Liver (tissue), 9 donors: ENCODE measurements around the gene PISD. TPM values are rescaled to one million over a fixed set of nuclear protein-coding genes. Genes with fewer than 3 reads are reported as not detected.

Experiments used
- DNase-seq: peaks from one replicate; pipeline ENCODE4 v3.0.0-alpha.2; 2017; ENCODE audit warnings: low spot score
- H3K27ac ChIP-seq, 2 donors: one replicate each; pipeline ENCODE4 v1.7.0; 2013; ENCODE audit warnings: inconsistent platforms in 2 of 2, low read length in 2 of 2, control low read depth in 1 of 2, low read depth in 1 of 2, mild to moderate bottlenecking in 1 of 2
- H3K27me3 ChIP-seq, 4 donors: one replicate each; pipeline versions ENCODE4 v1.6.1 to v1.7.0; 2013; ENCODE audit warnings: low read length in 3 of 4, inconsistent platforms in 1 of 4, mild to moderate bottlenecking in 1 of 4, moderate library complexity in 1 of 4; ENCODE audit not compliant: control insufficient read depth in 4 of 4, insufficient read depth in 4 of 4
- H3K36me3 ChIP-seq, 4 donors: one replicate each; pipeline versions ENCODE4 v1.6.1 to v1.7.0; 2013; ENCODE audit warnings: low read length in 3 of 4, mild to moderate bottlenecking in 3 of 4, low read depth in 1 of 4, moderate library complexity in 1 of 4; ENCODE audit not compliant: control insufficient read depth in 4 of 4, insufficient read depth in 3 of 4
- H3K4me1 ChIP-seq, 4 donors: one replicate each; pipeline versions ENCODE4 v1.6.1 to v1.7.0; 2013; ENCODE audit warnings: low read length in 3 of 4, mild to moderate bottlenecking in 3 of 4, moderate library complexity in 1 of 4; ENCODE audit not compliant: control insufficient read depth in 4 of 4, insufficient read depth in 4 of 4
- H3K4me3 ChIP-seq, 3 donors: one replicate each; pipeline versions ENCODE4 v1.6.1 to v1.7.0; 2013; ENCODE audit warnings: low read length in 3 of 3, control low read depth in 1 of 3, low read depth in 1 of 3, mild to moderate bottlenecking in 1 of 3
- H3K9ac ChIP-seq, 2 donors: one replicate each; pipeline ENCODE4 v1.7.0; 2013; ENCODE audit warnings: low read length in 2 of 2, mild to moderate bottlenecking in 2 of 2, moderate library complexity in 2 of 2, control low read depth in 1 of 2, low read depth in 1 of 2
- H3K9me3 ChIP-seq, 4 donors: one replicate each; pipeline versions ENCODE4 v1.6.1 to v1.7.0; 2013; ENCODE audit warnings: low read length in 3 of 4; ENCODE audit not compliant: control insufficient read depth in 4 of 4
- EGR1 ChIP-seq, 2 donors: IDR thresholded peaks; 2 replicates each; pipeline ENCODE4 v1.6.1; 2016 to 2018; ENCODE audit warnings: antibody characterized with exemption in 2 of 2, low read depth in 2 of 2
- GABPA ChIP-seq, 2 donors: IDR thresholded peaks in 1 of 2; conservative IDR thresholded peaks in 1 of 2; 2 replicates each; pipeline ENCODE4 v1.6.1; 2016; ENCODE audit warnings: antibody characterized with exemption in 2 of 2, mild to moderate bottlenecking in 1 of 2, moderate library complexity in 1 of 2
- HNF4G ChIP-seq: IDR thresholded peaks from 2 replicates; pipeline ENCODE4 v1.6.1; 2016; ENCODE audit warnings: antibody characterized with exemption
- JUND ChIP-seq, 2 donors: IDR thresholded peaks; 2 replicates each; pipeline ENCODE4 v1.6.1; 2016; ENCODE audit warnings: antibody characterized with exemption in 2 of 2
- TAF1 ChIP-seq: conservative IDR thresholded peaks from 2 replicates; pipeline ENCODE4 v1.6.1; 2016; ENCODE audit warnings: antibody characterized with exemption, mild to moderate bottlenecking
- WGBS: extraction: QIAGEN DNeasy Blood & Tissue Kit; methylation state at CpG from one replicate; pipeline ENCODE4 v1.1.7; 2013; 5-methylcytosine and 5-hydroxymethylcytosine counted together
- polyA plus RNA-seq, 2 donors: library from polyadenylated mRNA; stranded (reverse) in 1 of 2; unstranded in 1 of 2; fragments of 200-250 nt in 1 of 2; fragments of >200 nt in 1 of 2; fragmentation: Nextera tagmentation in 1 of 2; extraction: Ambion mirVana in 1 of 2; gene quantifications; one replicate each; pipeline versions ENCODE4 v1.2.1 to v1.2.3, GENCODE V29; 2013 to 2015
- total RNA-seq, 2 donors: library from RNA; depleted of rRNA; stranded (reverse); fragments of >200 nt; gene quantifications; one replicate each; pipeline ENCODE4 v1.2.3, GENCODE V29; 2014
- TF ChIP-seq, protein P1 (sequence below): IDR thresholded peaks from 2 replicates; pipeline ENCODE4 v1.6.1; 2016; ENCODE audit warnings: antibody characterized with exemption
- TF ChIP-seq, protein P2 (sequence below): IDR thresholded peaks from 2 replicates; pipeline ENCODE4 v1.6.1; 2016; ENCODE audit warnings: antibody characterized with exemption
- TF ChIP-seq, protein P3 (sequence below): IDR thresholded peaks from 2 replicates; pipeline ENCODE4 v1.6.1; 2016; ENCODE audit warnings: antibody characterized with exemption
- donor health status: healthy.
- donor health status: healthy.
- donor health status: healthy.
- donor health status: healthy.
- donor health status: healthy.

Gene PISD
- total and polyA plus RNA-seq, 4 donors: 14.7 to 28.3 (median 20.4) TPM

DNA sequence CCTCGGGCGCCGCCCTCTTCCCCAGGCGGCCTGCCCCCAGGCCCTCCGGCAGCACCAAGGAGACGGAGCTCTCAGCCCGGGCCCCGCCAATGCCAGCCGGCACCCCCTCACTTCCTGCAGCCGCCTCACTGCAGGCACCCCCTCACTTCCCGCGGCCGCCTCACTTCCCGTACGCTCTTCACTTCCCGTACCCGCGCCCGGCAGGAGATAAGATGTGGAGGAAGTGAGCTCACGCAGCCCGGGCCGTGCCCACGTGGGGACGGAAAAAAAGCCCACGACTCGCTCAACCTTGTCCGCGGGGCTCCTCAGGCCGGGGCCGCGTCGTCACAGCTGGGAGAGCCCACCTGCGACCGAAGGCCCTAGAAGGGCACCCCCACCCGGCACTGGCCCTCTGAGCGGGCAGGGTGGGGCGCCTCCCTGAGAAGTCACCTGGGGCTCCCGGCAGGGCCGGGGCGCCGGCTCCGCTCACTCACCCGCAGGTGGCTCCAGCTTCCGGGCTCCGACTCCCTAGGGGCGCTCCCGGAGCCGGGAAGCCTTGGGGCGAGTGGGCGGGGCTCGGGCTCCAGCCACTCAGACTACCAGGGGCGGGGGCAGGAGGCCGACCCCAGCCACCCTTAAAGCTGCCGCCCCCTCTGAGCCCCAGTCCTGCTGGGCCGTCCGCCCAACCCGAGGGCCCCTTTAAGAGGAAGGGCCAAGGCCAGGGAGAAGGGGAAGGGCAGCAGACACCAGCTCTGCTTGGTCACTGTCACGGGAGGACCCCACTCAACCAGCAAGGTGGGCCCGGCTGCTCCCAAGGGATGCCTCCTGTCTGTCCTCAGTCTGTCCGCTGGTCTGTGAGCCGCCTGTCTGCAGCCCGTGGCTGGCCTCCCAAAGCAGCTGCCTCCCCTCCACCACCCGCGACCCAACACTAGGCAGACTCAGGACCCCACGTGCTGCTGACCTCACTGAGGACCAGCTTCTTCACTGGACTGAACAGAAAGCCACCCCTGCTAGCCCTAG lies 31.4 kb downstream of the PISD start:
- WGBS: 15% methylated on average over 65 of the region's 65 CpGs
- Histone ChIP-seq H3K9me3 (no peaks in the 10 kb centered on the region), H3K27me3 (no peaks in the 10 kb centered on the region), H3K36me3 (peaks cover 0 to 2% (median 0%) of the 10 kb centered on the region in 4 donors), H3K4me3 (peak overlapping the region; percentile 9 to 66 (median 62)), H3K9ac (peak overlapping the region; percentile 56 to 58), H3K4me1 (peaks cover 4 to 53% (median 21%) of the 10 kb centered on the region in 4 donors), H3K27ac (peak overlapping the region; percentile 64 to 90)
- TF ChIP-seq EGR1 (IDR thresholded peaks at IDR 0.05; ENCODE audit: low read depth in 2 of 2): peak in 1 of 2 donors; percentile 57
- TF ChIP-seq TAF1: no peak
- peak in 1 of 2 donors; percentile 73 for TF ChIP-seq GABPA (IDR thresholded peaks at IDR 0.05 in 1 of 2, conservative IDR thresholded peaks at IDR 0.05 in 1 of 2)
- DNase-seq: peak; percentile 74

DNA sequence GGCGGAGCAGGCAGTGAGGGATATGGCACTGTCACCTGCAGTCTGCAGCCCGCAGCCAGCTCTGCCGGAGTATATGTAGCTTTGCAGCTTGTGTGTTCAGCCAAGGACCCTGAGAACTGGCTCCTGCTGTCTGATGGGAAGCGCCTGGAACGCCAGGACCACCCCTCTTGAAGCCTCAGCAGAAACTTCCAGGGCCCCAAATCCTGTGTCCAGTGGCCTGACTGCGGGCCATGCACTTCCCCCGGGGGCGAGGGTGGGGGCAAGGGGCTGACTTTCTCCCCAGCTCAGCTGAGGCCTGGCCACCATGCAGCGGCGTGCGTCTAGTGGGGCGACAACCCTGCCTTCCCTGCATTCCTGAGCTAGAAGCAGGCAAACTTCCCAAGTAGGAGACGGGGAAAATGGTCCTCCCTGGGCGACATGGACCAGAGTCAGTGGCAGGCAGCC lies 32.3 kb downstream of the PISD start:
- H3K4me1 ChIP-seq: peaks cover 4 to 45% (median 16%) of the 10 kb centered on the region in 4 donors
- H3K4me3 ChIP-seq: peak overlapping the region in 2 of 3 donors; percentile 62 to 66
- H3K9ac ChIP-seq: peak overlapping the region; percentile 56 to 58
- no peak for DNase-seq
- peak overlapping the region; percentile 64 to 90 for H3K27ac ChIP-seq
- WGBS: 71% methylated on average over 14 of the region's 14 CpGs
- peaks cover 0 to 2% (median 0%) of the 10 kb centered on the region in 4 donors for H3K36me3 ChIP-seq
- TF ChIP-seq JUND (IDR thresholded peaks at IDR 0.05) (no peak), HNF4G (no peak)
- no peaks in the 10 kb centered on the region for H3K9me3 ChIP-seq
- no peaks in the 10 kb centered on the region for H3K27me3 ChIP-seq

DNA sequence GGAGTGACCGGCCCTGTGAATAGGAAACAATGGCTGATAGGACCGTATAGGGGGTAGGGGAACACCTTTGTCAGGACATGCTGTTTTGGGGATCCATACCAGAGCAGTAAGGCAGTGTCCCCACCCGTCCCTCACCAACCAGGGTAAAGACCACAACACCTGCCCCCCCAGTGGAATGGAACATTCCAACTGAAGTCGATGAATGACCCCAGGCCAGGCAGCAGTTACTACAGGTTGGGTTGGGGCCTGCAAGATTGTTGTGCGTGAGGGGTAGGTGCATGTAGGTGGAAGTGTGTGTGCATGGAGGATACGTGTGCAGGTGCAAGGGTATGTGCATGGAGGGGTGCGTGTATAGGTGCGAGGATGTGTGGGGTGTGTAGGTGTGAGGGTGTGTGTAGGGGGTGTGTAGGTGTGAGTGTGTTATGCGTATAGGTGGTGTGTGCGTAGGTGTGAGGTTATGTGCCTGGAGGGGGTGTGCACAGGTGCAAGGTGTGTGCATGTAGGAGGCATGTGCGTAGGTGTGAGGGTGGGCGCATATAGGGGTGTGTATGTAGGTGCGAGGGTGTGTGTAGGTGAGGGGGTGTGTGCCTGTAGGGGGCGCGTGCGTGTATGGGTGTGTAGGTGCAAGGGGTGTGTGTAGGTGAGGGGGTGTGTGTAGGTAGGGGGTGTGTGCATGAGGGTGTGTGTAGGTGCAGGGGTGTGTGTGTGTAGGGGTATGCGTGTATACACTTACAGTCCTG lies 32.9 kb downstream of the PISD start:
- Histone ChIP-seq H3K4me3 (no peak overlapping the region), H3K27ac (no peak overlapping the region), H3K27me3 (no peaks in the 10 kb centered on the region), H3K4me1 (peaks cover 4 to 42% (median 16%) of the 10 kb centered on the region in 4 donors), H3K9ac (no peak overlapping the region), H3K36me3 (peaks cover 0 to 2% (median 0%) of the 10 kb centered on the region in 4 donors), H3K9me3 (no peaks in the 10 kb centered on the region)
- WGBS: 90% methylated on average over 17 of the region's 17 CpGs
- TF ChIP-seq, protein P1, sequence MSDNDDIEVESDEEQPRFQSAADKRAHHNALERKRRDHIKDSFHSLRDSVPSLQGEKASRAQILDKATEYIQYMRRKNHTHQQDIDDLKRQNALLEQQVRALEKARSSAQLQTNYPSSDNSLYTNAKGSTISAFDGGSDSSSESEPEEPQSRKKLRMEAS: no peak
- TF ChIP-seq, protein P2, sequence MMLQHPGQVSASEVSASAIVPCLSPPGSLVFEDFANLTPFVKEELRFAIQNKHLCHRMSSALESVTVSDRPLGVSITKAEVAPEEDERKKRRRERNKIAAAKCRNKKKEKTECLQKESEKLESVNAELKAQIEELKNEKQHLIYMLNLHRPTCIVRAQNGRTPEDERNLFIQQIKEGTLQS: no peak
- no peak for TF ChIP-seq TAF1
- TF ChIP-seq EGR1 (IDR thresholded peaks at IDR 0.05; ENCODE audit: low read depth in 2 of 2): no peak
- no peak for TF ChIP-seq HNF4G
- TF ChIP-seq, protein P3, sequence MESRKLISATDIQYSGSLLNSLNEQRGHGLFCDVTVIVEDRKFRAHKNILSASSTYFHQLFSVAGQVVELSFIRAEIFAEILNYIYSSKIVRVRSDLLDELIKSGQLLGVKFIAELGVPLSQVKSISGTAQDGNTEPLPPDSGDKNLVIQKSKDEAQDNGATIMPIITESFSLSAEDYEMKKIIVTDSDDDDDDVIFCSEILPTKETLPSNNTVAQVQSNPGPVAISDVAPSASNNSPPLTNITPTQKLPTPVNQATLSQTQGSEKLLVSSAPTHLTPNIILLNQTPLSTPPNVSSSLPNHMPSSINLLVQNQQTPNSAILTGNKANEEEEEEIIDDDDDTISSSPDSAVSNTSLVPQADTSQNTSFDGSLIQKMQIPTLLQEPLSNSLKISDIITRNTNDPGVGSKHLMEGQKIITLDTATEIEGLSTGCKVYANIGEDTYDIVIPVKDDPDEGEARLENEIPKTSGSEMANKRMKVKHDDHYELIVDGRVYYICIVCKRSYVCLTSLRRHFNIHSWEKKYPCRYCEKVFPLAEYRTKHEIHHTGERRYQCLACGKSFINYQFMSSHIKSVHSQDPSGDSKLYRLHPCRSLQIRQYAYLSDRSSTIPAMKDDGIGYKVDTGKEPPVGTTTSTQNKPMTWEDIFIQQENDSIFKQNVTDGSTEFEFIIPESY: no peak
- peak; percentile 37 for DNase-seq
